Activated naive CD4-positive, alpha-beta T cell treated with anti-CD3 and anti-CD28 coated beads, Interleukin-2, amount 10 ng/mL, durations not matched to agents 5 hours and 36 hours (primary cell): ENCODE results near the gene OR4C11. TPM values are rescaled to one million over a fixed set of nuclear protein-coding genes. Genes with fewer than 3 reads are reported as not detected.

ENCODE experiments used
- total RNA-seq, 2 experiments: library from RNA; stranded (reverse); gene quantifications; one replicate each; pipeline ENCODE4 v1.2.3, GENCODE V29; 2021

OR4C11 gene, protein sequence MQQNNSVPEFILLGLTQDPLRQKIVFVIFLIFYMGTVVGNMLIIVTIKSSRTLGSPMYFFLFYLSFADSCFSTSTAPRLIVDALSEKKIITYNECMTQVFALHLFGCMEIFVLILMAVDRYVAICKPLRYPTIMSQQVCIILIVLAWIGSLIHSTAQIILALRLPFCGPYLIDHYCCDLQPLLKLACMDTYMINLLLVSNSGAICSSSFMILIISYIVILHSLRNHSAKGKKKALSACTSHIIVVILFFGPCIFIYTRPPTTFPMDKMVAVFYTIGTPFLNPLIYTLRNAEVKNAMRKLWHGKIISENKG
- total RNA-seq, result not detected

DNA sequence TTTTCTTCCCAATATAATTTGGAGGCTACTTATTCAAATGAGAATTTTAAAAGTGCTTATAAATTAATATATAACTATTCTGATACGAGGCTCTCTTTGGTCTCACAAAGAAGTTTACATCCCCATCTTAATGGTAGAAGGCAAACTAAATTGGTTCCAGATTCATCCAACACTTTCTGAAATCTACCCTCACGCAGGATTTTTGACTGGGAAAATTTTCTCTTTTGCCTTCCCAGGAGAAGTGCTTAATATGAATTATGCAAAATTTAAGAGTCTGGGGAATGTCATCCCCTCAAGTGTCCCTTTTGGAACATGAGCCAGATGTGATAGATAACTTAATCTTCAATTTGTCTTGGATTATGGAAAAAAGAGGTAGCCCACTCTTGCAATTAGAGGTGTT is at the start of gene OR4C11:
Gene OR4C11, minus strand, starts transcription at position 101 of the 400 bp plus-strand sequence. CDS start 3,272 bp downstream, outside the sequence.

DNA sequence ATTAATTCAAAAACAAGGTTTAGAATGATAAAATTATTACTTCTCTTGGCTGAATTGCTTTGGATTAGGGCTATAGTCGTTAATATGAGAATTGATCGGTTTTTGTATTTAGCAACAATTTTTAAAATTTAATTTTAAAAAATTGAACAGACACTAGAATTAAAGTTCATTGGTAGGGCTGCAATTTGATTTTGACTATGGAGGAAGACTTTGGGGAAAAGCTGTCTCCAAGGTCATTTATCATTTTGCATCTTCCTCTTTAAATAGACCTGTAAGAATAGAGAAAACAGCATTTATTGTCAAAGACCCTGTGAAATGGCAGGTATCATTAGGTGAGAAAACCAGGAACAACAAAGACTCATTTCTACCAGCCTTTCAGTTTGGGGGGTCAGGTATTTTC is 40.6 kb upstream of the OR4C11 start, which contains the start of gene OR4S2:
Gene OR4S2, plus strand, starts transcription at position 301 of the 400 bp plus-strand sequence. CDS start 2,577 bp downstream, outside the sequence.

DNA sequence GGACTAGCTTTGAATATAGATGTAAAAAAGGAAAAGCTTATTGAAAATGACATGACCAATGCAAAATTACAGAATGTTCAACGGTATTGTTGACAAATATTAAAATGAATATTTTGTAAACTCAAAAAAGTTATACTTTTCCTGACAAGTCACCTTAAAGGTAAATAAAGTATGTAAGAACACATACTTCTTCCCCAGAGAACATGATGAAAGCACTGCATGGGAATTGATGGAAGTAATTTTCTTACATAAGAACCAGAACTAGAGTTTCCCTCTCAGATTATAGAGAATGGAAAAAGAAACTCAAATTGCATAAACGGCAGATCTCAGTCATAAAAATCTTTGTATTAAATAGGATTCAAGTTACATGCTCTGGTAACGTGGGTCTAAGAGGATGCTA is 27.4 kb upstream of the OR4C11 start, which contains the start of gene OR4P4:
Gene OR4P4, plus strand, starts transcription at position 301 of the 400 bp plus-strand sequence.

DNA sequence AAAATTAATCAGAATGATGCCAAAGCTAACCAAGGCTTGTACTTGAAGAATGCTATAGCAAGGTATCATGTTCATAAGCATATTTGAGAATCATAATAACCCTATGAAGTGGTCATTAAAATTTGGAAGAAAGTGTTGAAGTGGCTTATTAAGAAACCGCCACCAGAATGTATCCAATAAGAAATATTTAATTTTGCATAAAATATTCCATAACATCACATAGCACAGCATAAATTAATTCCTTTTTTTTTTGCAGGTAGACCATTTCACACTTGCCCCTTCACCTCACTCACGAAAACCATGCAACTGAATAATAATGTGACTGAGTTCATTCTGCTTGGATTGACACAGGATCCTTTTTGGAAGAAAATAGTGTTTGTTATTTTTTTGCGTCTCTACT is 35.6 kb downstream of the OR4C11 start, which contains the start of gene OR4C16:
Gene OR4C16, plus strand, starts transcription at position 301 of the 400 bp plus-strand sequence. Its CDS starts 0 bp downstream, at position 301.

DNA sequence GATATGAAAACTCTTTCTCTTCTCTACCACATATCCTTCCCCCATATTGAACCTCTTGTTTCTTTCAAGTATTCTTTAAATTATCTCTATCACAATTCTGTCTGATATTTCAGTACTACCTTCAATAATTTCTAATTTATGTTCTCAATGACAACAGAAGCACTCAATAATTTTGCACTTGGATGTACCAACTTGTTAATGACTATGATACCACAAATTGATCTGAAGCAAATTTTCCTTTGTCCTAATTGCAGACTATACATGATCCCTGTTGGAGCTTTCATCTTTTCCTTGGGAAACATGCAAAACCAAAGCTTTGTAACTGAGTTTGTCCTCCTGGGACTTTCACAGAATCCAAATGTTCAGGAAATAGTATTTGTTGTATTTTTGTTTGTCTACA is 53.3 kb downstream of the OR4C11 start, which contains the start of gene OR4C15:
Gene OR4C15, plus strand, starts transcription at position 301 of the 400 bp plus-strand sequence. Its CDS starts 0 bp downstream, at position 301.

Other genes with a start within 250 kb of the OR4C11 start
- not detected for gene OR4A15, start 239.7 kb downstream of the OR4C11 start, total RNA-seq
- gene OR4C15, start 53.2 kb downstream of the OR4C11 start, total RNA-seq, result not detected
- not detected for gene OR4C16, start 35.5 kb downstream of the OR4C11 start, total RNA-seq
- not detected for gene OR4P4, start 27.5 kb upstream of the OR4C11 start, total RNA-seq
- not detected for gene OR4S2, start 40.7 kb upstream of the OR4C11 start, total RNA-seq
- gene OR4C6, start 54.6 kb upstream of the OR4C11 start, total RNA-seq, result not detected
- not detected for gene OR5D13, start 165.8 kb upstream of the OR4C11 start, total RNA-seq
- not detected for gene OR5D14, start 187.9 kb upstream of the OR4C11 start, total RNA-seq
- not detected for gene OR5L1, start 203.7 kb upstream of the OR4C11 start, total RNA-seq
- not detected for gene OR5D18, start 212.0 kb upstream of the OR4C11 start, total RNA-seq
- gene OR5L2, start 219.6 kb upstream of the OR4C11 start, total RNA-seq, result not detected
- not detected for gene OR5D16, start 231.1 kb upstream of the OR4C11 start, total RNA-seq